ELF-1 (cell line): ENCODE data around the gene GPR142.
A peak's percentile ranks its signal among the peaks of the same experiment; 100 is the strongest.

ENCODE experiments used
- DNase-seq: peaks from one replicate; pipeline ENCODE4 v3.0.0-alpha.2; 2016; ENCODE audit warnings: low read depth, low spot score

GPR142 gene

GRCh38 chr17:74344658-74345057 is 22.6 kb upstream of the GPR142 start:
- no peak for DNase-seq

GRCh38 chr17:74345433-74346241 is 21.7 kb upstream of the GPR142 start:
- no peak for DNase-seq

- DNase-seq: no peak
Observed at GRCh38 chr17:74347646-74348045, 19.7 kb upstream of the GPR142 start.

GRCh38 chr17:74349120-74349519 is 18.2 kb upstream of the GPR142 start:
- DNase-seq: no peak

GRCh38 chr17:74350486-74350885 is 16.8 kb upstream of the GPR142 start:
- DNase-seq: no peak

GRCh38 chr17:74351552-74352210 is 15.6 kb upstream of the GPR142 start:
- DNase-seq: peak; percentile 66

- DNase-seq: no peak
Observed at GRCh38 chr17:74353446-74354060, 13.8 kb upstream of the GPR142 start.

GRCh38 chr17:74354123-74354522 is 13.2 kb upstream of the GPR142 start:
- peak; percentile 86 for DNase-seq

- DNase-seq: no peak
Observed at GRCh38 chr17:74354561-74354960, 12.7 kb upstream of the GPR142 start.

GRCh38 chr17:74355065-74355464 is 12.2 kb upstream of the GPR142 start:
- no peak for DNase-seq

- DNase-seq: peak; percentile 76
Observed at GRCh38 chr17:74356646-74357465, 10.4 kb upstream of the GPR142 start.

- no peak for DNase-seq
Observed at GRCh38 chr17:74357466-74357809, 9.9 kb upstream of the GPR142 start.

GRCh38 chr17:74358697-74359096 is 8.6 kb upstream of the GPR142 start:
- DNase-seq: no peak

- DNase-seq: no peak
Observed at GRCh38 chr17:74359916-74360315, 7.4 kb upstream of the GPR142 start.

- DNase-seq: no peak
Observed at GRCh38 chr17:74360899-74361229, 6.4 kb upstream of the GPR142 start.

- DNase-seq: peak; percentile 84
Observed at GRCh38 chr17:74361230-74362068, 5.9 kb upstream of the GPR142 start, which contains the start of gene BTBD17. Gene BTBD17, minus strand, starts transcription at chr17:74361868. Its CDS starts 49 bp downstream, at chr17:74361819.

- no peak for DNase-seq
Observed at GRCh38 chr17:74362069-74362405, 5.3 kb upstream of the GPR142 start.

GRCh38 chr17:74362810-74363498 is 4.4 kb upstream of the GPR142 start:
- DNase-seq: no peak

- DNase-seq: peak; percentile 76
Observed at GRCh38 chr17:74368341-74369081, 1.2 kb downstream of the GPR142 start.

- no peak for DNase-seq
Observed at GRCh38 chr17:74369221-74369620, 1.9 kb downstream of the GPR142 start.
